Panc1 (cell line): ENCODE measurements around the gene DPYD.

ENCODE experiments used
- CTCF ChIP-seq: fragments of 450-650 bp; IDR thresholded peaks from 2 replicates; pipeline ENCODE4 v1.5.1; 2017; ENCODE audit warnings: mild to moderate bottlenecking
- POLR2AphosphoS5 ChIP-seq: IDR thresholded peaks from 2 replicates; pipeline ENCODE4 v1.6.1; 2012; ENCODE audit warnings: mild to moderate bottlenecking, low read depth, low read length, moderate library complexity

DNA sequence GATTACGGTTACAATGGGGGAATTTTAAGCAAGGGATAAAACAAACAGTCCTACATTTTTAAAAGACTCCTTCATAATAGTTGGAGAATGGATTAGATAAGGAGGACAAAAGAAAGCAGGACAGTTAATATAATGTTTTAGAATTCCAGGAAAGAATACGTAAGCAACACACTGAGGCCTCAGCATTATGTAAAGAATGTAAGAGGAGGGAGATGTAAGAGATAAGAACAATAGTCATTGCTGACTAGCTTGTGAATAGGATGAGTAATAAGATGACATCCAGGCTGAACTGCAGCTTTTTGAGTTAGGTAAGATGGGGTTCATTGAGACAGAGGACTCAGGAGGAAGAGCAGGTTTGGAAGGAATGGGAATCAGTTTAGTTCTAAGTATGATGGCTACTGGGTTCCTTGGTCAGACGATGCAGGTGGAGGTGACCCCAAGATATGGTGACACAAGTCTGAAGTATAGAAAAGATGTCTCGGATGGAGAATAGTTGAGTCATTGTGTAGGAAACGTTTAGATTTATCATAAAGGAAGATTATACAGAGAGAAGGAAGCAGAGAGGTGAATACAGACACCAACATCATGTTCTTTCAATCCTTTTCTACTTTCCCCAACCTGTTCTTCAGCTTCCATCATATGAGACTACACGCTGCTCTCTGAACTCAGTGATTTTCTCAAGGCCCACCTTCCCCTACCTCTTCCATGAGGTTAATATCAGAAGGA is 826.4 kb downstream of the DPYD start:
- TF ChIP-seq CTCF (no peak), POLR2AphosphoS5 (no peak)
